D341Med (cell line): Measurements from ENCODE around the gene OGFRL1.

Source experiments
- DNase-seq: peaks from one replicate; pipeline ENCODE4 v3.0.0; 2012; ENCODE audit warnings: low spot score

OGFRL1 gene

DNA sequence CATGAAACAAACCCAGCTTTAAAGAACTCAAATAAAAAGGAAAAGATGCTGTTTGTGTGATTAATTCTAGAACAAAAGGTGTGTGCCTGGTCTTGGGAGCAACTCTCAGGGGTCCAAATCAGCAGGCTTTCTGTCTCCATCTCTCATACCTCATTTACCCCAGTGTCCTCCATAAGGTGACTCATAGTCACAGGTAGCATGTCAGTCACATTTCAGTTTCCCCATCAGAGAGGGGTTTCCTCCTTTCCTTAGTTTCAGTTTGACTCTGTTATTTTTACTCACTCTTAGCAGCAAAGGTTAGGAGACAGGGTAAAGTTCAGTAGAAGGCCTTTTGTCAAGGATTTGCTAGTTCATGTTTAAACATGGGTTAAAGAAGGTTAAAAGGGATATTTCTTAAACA is 46.2 kb downstream of the OGFRL1 start:
- no peak for DNase-seq

DNA sequence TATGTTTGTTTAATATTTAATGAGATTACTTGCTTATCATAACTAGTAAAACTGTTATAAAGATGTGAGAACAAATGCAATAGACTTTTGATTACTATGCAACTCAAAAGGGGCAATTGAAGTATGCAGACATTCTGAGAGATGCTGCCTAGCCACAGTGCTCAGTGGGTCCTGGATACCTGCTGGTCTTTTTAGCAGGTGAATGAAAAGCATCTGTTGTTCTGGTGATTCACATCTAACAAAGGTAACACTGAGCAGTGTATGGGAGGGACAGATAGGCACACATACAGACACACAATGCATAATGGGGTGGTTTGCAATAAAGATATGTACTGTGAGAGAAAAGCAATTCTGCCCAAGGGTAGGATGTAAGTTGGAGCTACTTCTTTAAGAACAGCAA is 46.9 kb downstream of the OGFRL1 start:
- DNase-seq, result no peak

DNA sequence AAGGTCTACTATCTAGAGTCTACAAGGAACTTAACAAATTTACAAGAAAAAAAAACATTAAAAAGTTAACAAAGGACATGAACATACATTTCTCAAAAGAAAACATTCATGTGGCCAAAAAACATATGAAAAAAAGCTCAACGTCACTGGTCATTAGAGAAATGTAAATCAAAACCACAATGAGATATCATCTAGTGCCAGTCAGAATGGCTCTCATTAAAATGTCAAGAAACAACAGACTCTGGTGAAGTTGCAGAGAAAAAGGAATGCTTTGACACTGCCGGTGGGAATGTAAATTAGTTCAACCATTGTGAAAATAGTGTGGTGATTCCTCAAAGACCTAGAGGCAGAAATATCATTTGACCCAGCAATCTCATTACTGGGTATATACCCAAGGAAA is 48.3 kb downstream of the OGFRL1 start:
- DNase-seq, result no peak

DNA sequence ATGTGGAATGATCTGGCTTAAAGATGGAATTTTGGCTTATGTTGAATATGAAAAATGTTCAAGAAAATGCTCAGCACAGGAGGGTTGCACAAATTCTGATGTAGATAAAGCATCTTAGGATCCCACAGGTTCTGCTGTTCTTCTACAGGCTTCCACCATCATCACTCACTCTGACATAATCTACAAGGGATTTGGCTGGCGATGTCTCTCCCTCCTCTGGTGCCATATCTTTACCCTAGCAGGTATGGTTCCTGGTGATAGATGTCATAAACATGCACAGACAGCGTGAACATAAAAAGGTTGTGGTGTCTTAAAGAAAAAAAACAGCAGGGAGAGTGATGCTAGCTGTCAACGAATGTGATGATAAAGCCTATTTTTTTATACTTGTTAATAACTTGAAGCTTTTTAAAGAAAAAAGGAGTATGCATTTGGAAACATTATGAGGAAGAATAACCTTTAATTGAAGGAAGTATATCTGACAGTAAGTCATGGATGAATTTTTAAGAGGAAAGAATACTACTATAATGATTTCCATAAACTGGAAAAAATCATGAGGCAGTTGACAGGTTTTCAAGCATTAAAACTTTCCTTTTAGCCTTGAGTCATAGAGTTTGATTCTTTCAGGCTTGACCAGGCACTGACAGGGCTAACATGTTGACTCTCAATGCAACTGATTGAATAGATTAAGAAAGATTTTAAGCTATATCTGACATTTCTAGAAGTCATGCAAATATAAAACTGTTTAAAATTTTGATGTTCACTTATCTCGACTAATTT is 50.1 kb downstream of the OGFRL1 start:
- no peak for DNase-seq

DNA sequence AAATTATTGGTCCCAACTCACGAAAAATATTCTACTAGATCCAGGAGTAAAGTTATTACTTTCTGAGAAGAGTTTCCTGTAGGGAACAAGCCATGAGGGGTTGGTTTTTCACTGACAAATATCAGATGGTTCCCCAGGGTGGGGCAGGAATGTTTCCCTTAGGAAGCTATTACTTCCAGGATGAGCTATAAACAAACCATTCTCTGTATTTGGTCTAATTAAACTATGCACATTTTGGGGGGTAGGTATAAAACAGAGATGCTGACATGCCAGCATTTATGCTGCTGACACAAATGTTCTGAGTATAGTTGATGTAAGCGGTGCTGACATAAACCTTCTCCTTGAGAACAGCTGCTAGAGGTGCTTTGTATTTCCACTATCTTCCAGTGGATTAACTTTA is 54.2 kb downstream of the OGFRL1 start:
- no peak for DNase-seq

DNA sequence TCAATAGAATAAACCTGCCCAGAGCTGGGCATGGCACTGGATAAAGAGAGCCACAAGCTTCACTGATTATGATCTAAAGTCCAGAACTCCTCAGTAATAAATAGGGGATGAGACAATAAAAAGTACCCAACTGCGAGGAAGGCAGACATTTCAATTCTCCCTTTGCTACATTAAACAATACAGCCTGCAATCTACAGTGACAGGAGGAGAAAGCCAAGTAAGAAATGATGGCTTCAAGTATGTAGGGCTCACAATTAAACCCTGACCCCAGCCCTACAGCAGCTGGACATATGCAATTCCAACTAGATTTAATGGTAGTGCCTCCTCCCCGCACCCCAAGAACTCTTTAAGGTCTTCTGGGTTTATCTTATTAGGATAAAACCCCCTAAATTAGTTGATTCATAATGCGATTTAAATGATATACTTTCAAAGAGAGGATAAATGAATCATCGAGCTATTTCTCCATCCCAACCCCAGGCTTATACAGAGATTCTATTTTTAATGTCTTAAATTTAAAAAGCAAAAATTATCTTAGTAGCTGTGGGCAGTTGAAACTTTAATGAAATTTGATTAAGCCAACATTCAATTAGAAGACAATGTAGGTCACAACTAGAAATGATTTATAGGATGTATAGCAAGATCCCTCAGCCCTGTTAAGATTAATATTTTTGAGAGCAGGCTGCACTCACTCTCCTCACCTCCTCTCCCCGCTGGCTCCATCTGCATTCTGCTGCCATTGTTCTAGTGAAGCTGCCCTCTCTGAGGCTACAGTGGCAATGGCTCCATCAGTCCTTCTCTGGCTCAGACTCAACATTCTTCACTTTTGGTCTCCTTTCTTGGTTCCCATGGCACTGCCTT is 57.1 kb downstream of the OGFRL1 start:
- no peak for DNase-seq

DNA sequence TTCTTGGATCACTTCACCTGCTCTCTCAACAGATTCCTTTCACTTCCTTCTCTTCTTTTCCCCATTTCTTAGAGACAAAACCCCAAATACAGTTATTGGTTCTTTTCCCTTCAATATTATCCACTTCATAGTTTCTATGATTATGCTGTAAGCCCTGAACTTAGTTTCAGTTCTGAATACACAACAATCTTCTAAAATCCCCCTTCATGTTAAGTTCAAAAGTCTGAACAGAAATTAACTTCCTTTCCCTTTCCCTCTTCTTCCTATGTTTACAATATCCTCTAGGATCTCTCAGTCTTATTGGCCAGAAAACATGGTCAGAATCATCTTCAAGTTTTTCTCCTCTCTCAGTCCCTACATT is 57.7 kb downstream of the OGFRL1 start:
- DNase-seq, result no peak

DNA sequence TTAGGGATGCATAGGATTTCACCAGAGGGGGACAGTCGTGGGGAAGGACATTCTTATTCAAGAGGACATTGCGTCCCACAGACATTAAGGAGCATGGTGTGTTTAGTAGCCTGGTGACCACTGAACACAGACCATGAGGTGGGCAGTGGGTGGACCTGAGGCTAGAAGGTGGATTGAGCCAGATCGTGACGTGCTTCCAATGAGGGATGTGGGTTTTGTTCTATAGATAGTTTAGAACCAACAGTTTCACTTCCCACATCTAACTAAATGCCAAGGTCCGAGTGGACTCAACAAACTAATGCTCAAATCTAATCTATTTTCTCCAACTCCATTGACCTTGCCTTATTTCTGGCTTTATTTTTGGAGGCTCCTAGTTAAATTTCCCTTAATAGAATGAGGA is 58.5 kb downstream of the OGFRL1 start:
- DNase-seq, result no peak

DNA sequence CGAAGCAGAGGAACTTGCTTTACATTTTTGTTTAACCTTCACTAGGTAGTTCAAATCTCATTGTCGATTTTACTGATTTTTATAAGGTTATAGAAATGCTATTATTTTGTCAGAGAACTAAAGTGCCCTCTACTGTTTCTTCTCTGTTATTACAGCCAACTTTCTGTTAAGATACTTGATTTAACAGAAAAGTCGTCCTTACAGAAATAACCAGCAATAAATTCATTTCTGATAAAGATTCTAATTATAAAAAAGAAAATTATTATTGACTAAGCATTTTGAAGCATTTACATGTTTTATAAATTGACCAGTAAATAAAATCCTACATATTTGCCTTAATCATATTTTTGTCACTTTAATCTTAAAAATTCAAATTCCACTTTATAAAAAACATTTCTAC is 60.8 kb downstream of the OGFRL1 start:
- no peak for DNase-seq

DNA sequence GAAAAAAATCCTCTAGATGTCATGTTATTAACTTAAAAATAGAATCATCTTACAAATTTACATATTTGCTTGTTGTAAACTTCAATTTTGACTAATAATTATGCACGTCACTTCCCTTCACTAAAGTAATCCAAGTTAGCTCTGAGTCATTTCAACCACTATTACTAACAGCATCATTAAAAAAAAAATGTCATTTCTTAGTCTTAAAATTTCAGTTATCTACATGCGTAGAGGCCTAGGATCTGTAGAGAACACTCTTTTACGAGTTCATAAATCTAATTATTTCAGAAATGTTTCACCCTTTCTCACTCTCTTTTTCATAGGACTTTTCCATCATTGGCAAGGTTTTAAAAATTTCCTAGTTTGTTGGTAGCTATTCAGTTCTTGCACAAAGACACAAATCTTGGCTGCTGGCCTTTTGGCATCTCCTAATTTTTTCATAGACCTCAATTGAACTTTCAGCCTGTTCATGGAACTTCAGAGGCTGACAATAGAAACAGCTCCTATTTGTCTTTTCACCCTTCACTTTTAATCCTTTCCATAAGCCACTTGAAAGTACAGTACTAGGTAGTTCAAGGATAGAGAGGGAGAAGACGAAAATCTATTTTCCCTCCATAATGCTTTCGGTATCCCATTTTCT is 61.5 kb downstream of the OGFRL1 start:
- DNase-seq, result no peak

DNA sequence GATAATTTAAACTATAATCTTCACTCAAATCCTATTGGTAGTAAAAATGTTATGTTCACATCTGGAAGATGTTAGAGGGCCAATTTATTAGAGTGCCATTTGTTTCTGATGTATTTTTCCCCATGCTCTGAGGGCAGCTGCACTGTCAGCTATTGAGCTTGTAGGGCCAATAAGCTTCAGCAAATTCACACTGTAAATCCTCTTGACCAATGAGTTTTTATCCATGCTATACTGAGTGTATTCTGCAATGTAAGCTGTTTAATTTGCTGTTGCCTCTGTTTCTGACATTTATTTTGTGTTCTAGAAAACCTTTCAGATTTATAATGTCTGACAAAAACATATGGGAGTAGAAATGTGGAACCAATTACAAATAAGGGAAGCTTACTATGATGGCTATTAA is 62.6 kb downstream of the OGFRL1 start:
- no peak for DNase-seq
